DND-41 (cell line): ENCODE data around the gene RALGPS1.

Source experiments
- ATAC-seq: fragments of 200-7000 bp; cut with Tn5 transposase; 3 replicates; pipeline ENCODE4 v1.9.1; 2021; ENCODE audit warnings: low read depth; ENCODE audit not compliant: insufficient read depth
- DNase-seq: peaks from one replicate; pipeline ENCODE4 v3.0.0-alpha.2; 2020
- H2AFZ ChIP-seq: 2 replicates; pipeline ENCODE4 v1.6.0; 2012; ENCODE audit warnings: low read depth, low read length
- H3K27ac ChIP-seq: 2 replicates; pipeline ENCODE4 v1.5.1; 2012; ENCODE audit warnings: low read length, inconsistent platforms
- H3K27me3 ChIP-seq: fragments of 200-600 bp; sonication (generic); 2 replicates; pipeline ENCODE4 v1.6.0; 2012; ENCODE audit warnings: low read length, mild to moderate bottlenecking, inconsistent platforms; ENCODE audit not compliant: insufficient read depth, poor library complexity
- H3K36me3 ChIP-seq: 2 replicates; pipeline ENCODE4 v1.5.1; 2012; ENCODE audit warnings: low read length, inconsistent platforms; ENCODE audit not compliant: insufficient read depth
- H3K4me1 ChIP-seq: 2 replicates; pipeline ENCODE4 v1.5.1; 2012; ENCODE audit warnings: mild to moderate bottlenecking, low read length; ENCODE audit not compliant: insufficient read depth
- H3K4me2 ChIP-seq: 2 replicates; pipeline ENCODE4 v1.6.0; 2012; ENCODE audit warnings: mild to moderate bottlenecking, moderate library complexity, low read length, inconsistent platforms; ENCODE audit not compliant: insufficient read depth
- H3K4me3 ChIP-seq, 2 experiments: fragments of 200-600 bp in 1 of 2; shearing (Covaris generic) in 1 of 2; 2 replicates each; pipeline ENCODE4 v1.5.1; 2012 to 2016; ENCODE audit warnings: inconsistent platforms in 2 of 2, low read length in 2 of 2, mild to moderate bottlenecking in 2 of 2, low read depth in 1 of 2, moderate library complexity in 1 of 2
- H3K79me2 ChIP-seq: 2 replicates; pipeline ENCODE4 v1.6.0; 2012; ENCODE audit warnings: low read length, inconsistent platforms; ENCODE audit not compliant: insufficient read depth
- H3K9ac ChIP-seq: 2 replicates; pipeline ENCODE4 v1.6.0; 2012; ENCODE audit warnings: low read depth, mild to moderate bottlenecking, inconsistent platforms, low read length, moderate library complexity
- H3K9me3 ChIP-seq: 2 replicates; pipeline ENCODE4 v1.5.1; 2012; ENCODE audit warnings: low read length, moderate library complexity, mild to moderate bottlenecking, inconsistent platforms; ENCODE audit not compliant: insufficient read depth, severe bottlenecking
- H4K20me1 ChIP-seq: 2 replicates; pipeline ENCODE4 v1.6.0; 2012; ENCODE audit warnings: low read length; ENCODE audit not compliant: insufficient read depth
- CTCF ChIP-seq: IDR thresholded peaks from 2 replicates; pipeline ENCODE4 v1.5.1; 2012; ENCODE audit warnings: borderline replicate concordance, low read length, moderate library complexity, mild to moderate bottlenecking; ENCODE audit not compliant: poor library complexity, severe bottlenecking; ENCODE audit errors: extremely low read depth
- EZH2 ChIP-seq: IDR thresholded peaks from 3 replicates; pipeline ENCODE4 v1.6.1; 2012; ENCODE audit warnings: borderline replicate concordance, low read depth, mild to moderate bottlenecking, moderate library complexity, low read length, inconsistent platforms; ENCODE audit not compliant: severe bottlenecking

Gene RALGPS1

GRCh38 chr9:127096208-127096607 lies 181.6 kb downstream of the RALGPS1 start:
- Histone ChIP-seq H3K9ac (no peak overlapping the region), H2AFZ (no peak overlapping the region), H3K4me2 (no peak overlapping the region), H3K79me2 (no peaks in the 10 kb centered on the region), H4K20me1 (peaks cover 17% of the 10 kb centered on the region; the same call in 1 of the 2 replicates), H3K9me3 (no peaks in the 10 kb centered on the region), H3K4me3 (no peak overlapping the region), H3K27ac (no peak overlapping the region), H3K27me3 (peaks cover 10% of the 10 kb centered on the region), H3K4me1 (no peaks in the 10 kb centered on the region), H3K36me3 (no peaks in the 10 kb centered on the region)
- DNase-seq = peak; percentile 4
- no peak for ATAC-seq
- TF ChIP-seq EZH2 (no peak), CTCF (no peak)

GRCh38 chr9:127097683-127098082 lies 183.1 kb downstream of the RALGPS1 start:
- Histone ChIP-seq H3K79me2 (no peaks in the 10 kb centered on the region), H3K4me2 (no peak overlapping the region), H2AFZ (no peak overlapping the region), H3K9ac (no peak overlapping the region), H3K4me1 (no peaks in the 10 kb centered on the region), H3K9me3 (no peaks in the 10 kb centered on the region), H3K27me3 (peaks cover 6% of the 10 kb centered on the region), H4K20me1 (peaks cover 11% of the 10 kb centered on the region; the same call in 1 of the 2 replicates), H3K27ac (no peak overlapping the region), H3K4me3 (no peak overlapping the region), H3K36me3 (no peaks in the 10 kb centered on the region)
- no peak for DNase-seq
- no peak for TF ChIP-seq CTCF
- no peak for TF ChIP-seq EZH2
- no peak for ATAC-seq

- no peak overlapping the region for H3K4me2 ChIP-seq
- H3K4me3 ChIP-seq = no peak overlapping the region
- no peak for ATAC-seq
- no peak overlapping the region for H3K9ac ChIP-seq
- H3K36me3 ChIP-seq = no peaks in the 10 kb centered on the region
- H3K27ac ChIP-seq = no peak overlapping the region
- H3K9me3 ChIP-seq = no peaks in the 10 kb centered on the region
- H3K79me2 ChIP-seq = no peaks in the 10 kb centered on the region
- DNase-seq = no peak
- TF ChIP-seq EZH2 = no peak
- no peak for TF ChIP-seq CTCF
- no peaks in the 10 kb centered on the region for H3K4me1 ChIP-seq
- H3K27me3 ChIP-seq = peaks cover 6% of the 10 kb centered on the region
- no peak overlapping the region for H2AFZ ChIP-seq
- peaks cover 11% of the 10 kb centered on the region; the same call in 1 of the 2 replicates for H4K20me1 ChIP-seq
Observed at GRCh38 chr9:127098916-127099553, 184.5 kb downstream of the RALGPS1 start.

- Histone ChIP-seq H2AFZ (no peak overlapping the region), H3K4me1 (no peaks in the 10 kb centered on the region), H3K27me3 (peaks cover 6% of the 10 kb centered on the region), H3K4me2 (no peak overlapping the region), H3K4me3 (no peak overlapping the region), H3K9ac (no peak overlapping the region), H3K9me3 (no peaks in the 10 kb centered on the region), H4K20me1 (peaks cover 11% of the 10 kb centered on the region; the same call in 1 of the 2 replicates), H3K79me2 (no peaks in the 10 kb centered on the region), H3K27ac (no peak overlapping the region), H3K36me3 (no peaks in the 10 kb centered on the region)
- DNase-seq (no peak), ATAC-seq (no peak)
- TF ChIP-seq EZH2 = no peak
- no peak for TF ChIP-seq CTCF
Observed at GRCh38 chr9:127099664-127100063, 185.1 kb downstream of the RALGPS1 start.
